K562 (cell line): ENCODE data around the gene MTHFR. TPM values are rescaled to one million over a fixed set of nuclear protein-coding genes. Genes with fewer than 3 reads are reported as not detected.

ENCODE experiments used
- ATF1 ChIP-seq, 2 experiments: fragments of 450-650 bp in 1 of 2; IDR thresholded peaks; 2 replicates each; pipeline ENCODE4 v1.6.1; 2016; ENCODE audit warnings: missing compliant biosample characterization in 1 of 2, missing genetic modification characterization in 1 of 2
- CBX3 ChIP-seq, 2 experiments: IDR thresholded peaks; 1 replicate in 1 of 2; 2 replicates in 1 of 2; pipeline ENCODE4 v1.6.1; 2012; ENCODE audit warnings: inconsistent platforms in 2 of 2, low read length in 2 of 2, borderline replicate concordance in 1 of 2, control low read depth in 1 of 2
- ERF ChIP-seq: fragments of 450-650 bp; formaldehyde crosslinking; IDR thresholded peaks from 2 replicates; pipeline ENCODE4 v1.4.0; 2020; ENCODE audit warnings: mild to moderate bottlenecking, mixed read lengths
- GTF2A2 ChIP-seq: IDR thresholded peaks from 2 replicates; pipeline ENCODE4 v1.6.1; 2016; ENCODE audit warnings: mild to moderate bottlenecking, missing genetic modification characterization, missing compliant biosample characterization
- HDAC6 ChIP-seq: IDR thresholded peaks from 2 replicates; pipeline ENCODE4 v1.6.1; 2012; ENCODE audit warnings: low read depth, mild to moderate bottlenecking, control low read depth, inconsistent platforms, low read length, moderate library complexity
- HDGF ChIP-seq: fragments of 450-650 bp; IDR thresholded peaks from 2 replicates; pipeline ENCODE4 v1.6.1; 2016
- HEY1 ChIP-seq: fragments of 250-450 bp; sonication (Bioruptor Pico); IDR thresholded peaks from 2 replicates; pipeline ENCODE4 v1.5.0; 2020; ENCODE audit warnings: mild to moderate bottlenecking, moderate library complexity, borderline replicate concordance
- ILF3 ChIP-seq: fragments of 450-650 bp; IDR thresholded peaks from 2 replicates; pipeline ENCODE4 v1.6.1; 2018; ENCODE audit warnings: antibody characterized with exemption, mild to moderate bottlenecking, moderate library complexity, borderline replicate concordance
- MCM2 ChIP-seq: fragments of 450-650 bp; IDR thresholded peaks from 2 replicates; pipeline ENCODE4 v1.6.1; 2017; ENCODE audit warnings: low read depth, mild to moderate bottlenecking
- NEUROD1 ChIP-seq: fragments of 150-350 bp; IDR thresholded peaks from 2 replicates; pipeline ENCODE4 v1.6.1; 2014; ENCODE audit warnings: borderline replicate concordance, low read length, low read depth; ENCODE audit not compliant: partially characterized antibody
- NONO ChIP-seq, 2 experiments: fragments of 200-400 bp in 1 of 2; fragments of 450-650 bp in 1 of 2; formaldehyde crosslinking in 1 of 2; IDR thresholded peaks; 2 replicates each; pipeline ENCODE4 v1.6.1; 2017; ENCODE audit warnings: low read depth in 2 of 2, mild to moderate bottlenecking in 2 of 2, moderate library complexity in 2 of 2, low read length in 1 of 2
- PRMT5 ChIP-seq: sonication (generic); formaldehyde crosslinking; IDR thresholded peaks from 2 replicates; pipeline ENCODE4 v1.5.0; 2020; ENCODE audit warnings: missing genetic modification reagents
- RUNX1 ChIP-seq: sonication (generic); IDR thresholded peaks from 2 replicates; pipeline ENCODE4 v1.6.1; 2016; ENCODE audit warnings: antibody characterized with exemption, low read depth
- SRSF1 ChIP-seq: fragments of 200-400 bp; formaldehyde crosslinking; IDR thresholded peaks from 2 replicates; pipeline ENCODE4 v1.6.1; 2017; ENCODE audit warnings: mild to moderate bottlenecking, low read depth, low read length, moderate library complexity
- TBP ChIP-seq: optimal IDR thresholded peaks from 2 replicates; pipeline ENCODE3; 2011; ENCODE audit warnings: low read depth, low read length, improper control_type of control experiment
- TEAD4 ChIP-seq, 2 experiments: sonication (generic) in 1 of 2; formaldehyde crosslinking in 1 of 2; IDR thresholded peaks; 2 replicates each; pipeline versions ENCODE4 v1.6.1 to v1.8.0; 2012 to 2022; ENCODE audit warnings: borderline replicate concordance in 1 of 2, inconsistent platforms in 1 of 2, low read length in 1 of 2, mild to moderate bottlenecking in 1 of 2, missing genetic modification reagents in 1 of 2
- TRIM28 ChIP-seq: fragments of 450-650 bp; IDR thresholded peaks from 2 replicates; pipeline ENCODE4 v1.6.1; 2017
- YY1 ChIP-seq, 3 experiments: IDR thresholded peaks; 2 replicates each; pipeline ENCODE4 v1.6.1; 2011; ENCODE audit warnings: low read length in 2 of 3, mild to moderate bottlenecking in 2 of 3, moderate library complexity in 2 of 3, borderline replicate concordance in 1 of 3, control low read depth in 1 of 3, low read depth in 1 of 3; ENCODE audit not compliant: insufficient read depth in 3 of 3, insufficient replicate concordance in 2 of 3, control insufficient read depth in 1 of 3, insufficient read length in 1 of 3; ENCODE audit errors: extremely low read depth in 1 of 3
- ZNF143 ChIP-seq: sonication (generic); formaldehyde crosslinking; IDR thresholded peaks from 2 replicates; pipeline ENCODE4 v1.9.0; 2022; ENCODE audit warnings: mild to moderate bottlenecking, missing genetic modification reagents
- ZNF282 ChIP-seq: sonication (generic); formaldehyde crosslinking; IDR thresholded peaks from 2 replicates; pipeline ENCODE4 v1.8.1; 2023; ENCODE audit warnings: missing genetic modification reagents
- ZNF431 ChIP-seq: sonication (generic); formaldehyde crosslinking; IDR thresholded peaks from 2 replicates; pipeline ENCODE4 v1.8.0; 2022; ENCODE audit warnings: mild to moderate bottlenecking, missing genetic modification reagents
- polyA plus RNA-seq, 8 experiments: library from polyadenylated mRNA; depleted of rRNA in 4 of 8; stranded (reverse) in 5 of 8; unstranded in 3 of 8; fragments of >200 nt; fragmentation: Nextera tagmentation in 2 of 8; fragmentation: Illumina TruSeq in 1 of 8; extraction: Ambion mirVana in 2 of 8; extraction: Trizol in 1 of 8; gene quantifications; 2 replicates each; pipeline versions ENCODE4 v1.2.1 to v1.2.3, GENCODE V29; 2011 to 2014; ENCODE audit warnings: inconsistent platforms in 1 of 8, missing spikeins in 1 of 8
- total RNA-seq, 7 experiments: library from RNA; depleted of rRNA in 6 of 7; stranded (reverse); fragments of >200 nt in 6 of 7; fragmentation: Illumina TruSeq in 2 of 7; extraction: Trizol in 2 of 7; gene quantifications; 2 replicates each; pipeline versions ENCODE4 v1.2.1 to v1.2.3, GENCODE V29; 2011 to 2021; ENCODE audit warnings: low replicate concordance in 1 of 7
- TF ChIP-seq, protein P1 (sequence below): fragments of 250-450 bp; sonication (Bioruptor Pico); IDR thresholded peaks from 2 replicates; pipeline ENCODE4 v1.9.0; 2021; ENCODE audit warnings: mild to moderate bottlenecking, inconsistent platforms

The MTHFR gene
- total and polyA plus RNA-seq, 9 of the 15 experiments (the other 6 are each of a cell fraction or from before 2014, with no cell fraction given), result 5.0 to 104 (median 62.6) TPM

DNA sequence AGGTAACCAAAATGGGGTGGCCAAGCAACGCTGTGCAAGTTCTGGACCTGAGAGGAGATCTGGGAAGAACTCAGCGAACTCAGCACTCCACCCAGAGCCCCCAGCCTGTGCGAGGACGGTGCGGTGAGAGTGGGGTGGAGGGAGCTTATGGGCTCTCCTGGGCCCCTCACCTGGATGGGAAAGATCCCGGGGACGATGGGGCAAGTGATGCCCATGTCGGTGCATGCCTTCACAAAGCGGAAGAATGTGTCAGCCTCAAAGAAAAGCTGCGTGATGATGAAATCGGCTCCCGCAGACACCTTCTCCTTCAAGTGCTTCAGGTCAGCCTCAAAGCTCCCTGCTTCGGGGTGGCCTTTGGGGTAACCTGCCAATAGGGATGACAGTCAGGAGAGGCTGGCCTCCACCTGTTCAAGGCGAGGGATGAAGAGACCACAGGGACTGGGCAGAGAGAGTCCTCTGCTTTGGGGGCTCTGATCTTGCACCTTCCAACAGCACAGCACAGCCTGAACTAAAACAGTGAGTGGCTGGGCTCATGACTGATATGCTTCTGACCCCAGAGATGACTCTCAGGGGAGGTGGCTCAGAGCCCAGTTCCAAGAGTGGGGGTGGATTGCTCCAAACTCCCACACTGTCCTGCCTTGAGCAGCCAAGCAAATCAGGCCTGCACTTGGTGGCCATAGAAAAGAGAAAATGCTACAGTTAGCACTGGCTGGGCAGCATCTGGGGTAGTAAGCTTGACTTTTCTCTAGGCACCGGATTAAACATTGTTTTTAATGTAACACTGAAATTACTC lies 9.5 kb downstream of the MTHFR start (continued):
- TF ChIP-seq YY1 (IDR thresholded peaks at IDR 0.05; ENCODE audit: borderline replicate concordance in 1 of 3, control insufficient read depth in 1 of 3, extremely low read depth in 1 of 3, insufficient read depth in 3 of 3, insufficient read length in 1 of 3, insufficient replicate concordance in 2 of 3, low read depth in 1 of 3, low read length in 2 of 3) (peak in 1 of 3 experiments; percentile 64), SRSF1 (no peak), CBX3 (IDR thresholded peaks at IDR 0.05; ENCODE audit: borderline replicate concordance in 1 of 2, low read length in 2 of 2) (peak in 1 of 2 experiments; percentile 61; a peak in 1 of 3 replicates), HDGF (no peak), ILF3 (no peak), RUNX1 (no peak), GTF2A2 (tag) (no peak), PRMT5 (CRISPR knock-in tag) (no peak), HEY1 (CRISPR knock-in tag) (no peak), ATF1 (CRISPR knock-in tag; IDR thresholded peaks at IDR 0.05) (no peak), ATF1 (tag; IDR thresholded peaks at IDR 0.05) (no peak), NEUROD1 (peak; percentile 67), ZNF282 (CRISPR knock-in tag) (no peak), ZNF431 (CRISPR knock-in tag) (no peak), ERF (CRISPR knock-in tag) (peak; percentile 66), ZNF143 (CRISPR knock-in tag) (no peak), HDAC6 (no peak), MCM2 (no peak), TBP (peak; percentile 89), TEAD4 (IDR thresholded peaks at IDR 0.05; ENCODE audit: low read length) (peak; percentile 49), TEAD4 (CRISPR knock-in tag; IDR thresholded peaks at IDR 0.05; ENCODE audit: borderline replicate concordance) (no peak), NONO (IDR thresholded peaks at IDR 0.05; ENCODE audit: low read depth in 2 of 2, low read length in 1 of 2) (no peak), TRIM28 (no peak)
- TF ChIP-seq, protein P1, sequence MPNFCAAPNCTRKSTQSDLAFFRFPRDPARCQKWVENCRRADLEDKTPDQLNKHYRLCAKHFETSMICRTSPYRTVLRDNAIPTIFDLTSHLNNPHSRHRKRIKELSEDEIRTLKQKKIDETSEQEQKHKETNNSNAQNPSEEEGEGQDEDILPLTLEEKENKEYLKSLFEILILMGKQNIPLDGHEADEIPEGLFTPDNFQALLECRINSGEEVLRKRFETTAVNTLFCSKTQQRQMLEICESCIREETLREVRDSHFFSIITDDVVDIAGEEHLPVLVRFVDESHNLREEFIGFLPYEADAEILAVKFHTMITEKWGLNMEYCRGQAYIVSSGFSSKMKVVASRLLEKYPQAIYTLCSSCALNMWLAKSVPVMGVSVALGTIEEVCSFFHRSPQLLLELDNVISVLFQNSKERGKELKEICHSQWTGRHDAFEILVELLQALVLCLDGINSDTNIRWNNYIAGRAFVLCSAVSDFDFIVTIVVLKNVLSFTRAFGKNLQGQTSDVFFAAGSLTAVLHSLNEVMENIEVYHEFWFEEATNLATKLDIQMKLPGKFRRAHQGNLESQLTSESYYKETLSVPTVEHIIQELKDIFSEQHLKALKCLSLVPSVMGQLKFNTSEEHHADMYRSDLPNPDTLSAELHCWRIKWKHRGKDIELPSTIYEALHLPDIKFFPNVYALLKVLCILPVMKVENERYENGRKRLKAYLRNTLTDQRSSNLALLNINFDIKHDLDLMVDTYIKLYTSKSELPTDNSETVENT (CRISPR knock-in tag), result peak; percentile 14; the same call in 1 of the 2 replicates
- TF ChIP-seq, all 486 proteins: peak for 131
